ENCODE data around the gene TBPL2.
"Not testable (repeated sequence)": the region's sequence is repeated elsewhere in the genome, so short reads cannot be mapped to it uniquely, and the experiment has no call there.

The TBPL2 gene

DNA sequence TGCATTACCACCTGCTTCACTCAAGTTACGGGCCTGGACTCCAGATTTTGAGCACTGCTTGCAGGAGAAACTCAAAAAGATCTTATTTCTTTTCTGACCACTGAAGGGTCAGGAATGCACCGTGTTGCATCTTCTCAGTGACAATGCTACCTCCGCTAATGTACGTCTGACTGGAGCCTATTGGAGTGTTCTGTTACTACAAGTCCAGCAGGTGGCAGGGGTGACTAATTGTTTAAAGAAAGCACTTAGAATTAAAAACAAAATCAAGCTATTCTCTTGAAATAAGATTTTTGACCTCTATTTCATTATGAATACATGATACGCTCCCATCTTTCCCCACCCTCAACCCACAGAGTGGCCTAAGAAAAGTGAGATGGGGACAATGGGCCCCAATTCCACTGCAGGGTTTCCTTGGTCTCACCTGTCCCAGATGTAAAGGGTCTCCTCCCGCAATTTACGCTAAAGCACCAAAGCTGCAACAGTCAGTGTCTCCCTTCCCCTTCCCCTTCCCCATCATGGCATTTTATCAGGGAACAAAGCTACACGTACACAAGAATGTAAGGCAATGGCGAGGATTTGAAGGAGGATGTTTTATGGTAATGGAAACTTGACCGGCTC is 2.2 kb downstream of the TBPL2 start:
- DNase-seq: no peak

DNA sequence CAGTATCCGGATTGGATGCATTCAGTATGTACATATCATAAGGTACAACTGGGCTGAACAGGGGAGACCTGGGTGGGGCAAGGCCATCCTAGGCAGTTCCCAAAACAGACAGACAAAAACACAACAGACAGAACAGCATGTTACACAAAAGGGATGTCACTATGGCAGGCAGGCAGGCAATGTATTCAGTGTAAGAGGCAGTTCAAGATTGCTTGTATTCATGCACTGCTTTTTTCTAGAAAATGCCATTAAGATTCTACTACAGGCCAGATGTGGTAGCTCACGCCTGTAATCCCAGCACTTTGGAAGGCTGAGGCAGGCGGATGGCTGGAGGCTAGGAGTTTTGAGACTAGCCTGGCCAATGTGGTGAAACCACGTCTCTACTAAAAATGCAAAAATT is 3.5 kb downstream of the TBPL2 start:
- no peak for DNase-seq

DNA sequence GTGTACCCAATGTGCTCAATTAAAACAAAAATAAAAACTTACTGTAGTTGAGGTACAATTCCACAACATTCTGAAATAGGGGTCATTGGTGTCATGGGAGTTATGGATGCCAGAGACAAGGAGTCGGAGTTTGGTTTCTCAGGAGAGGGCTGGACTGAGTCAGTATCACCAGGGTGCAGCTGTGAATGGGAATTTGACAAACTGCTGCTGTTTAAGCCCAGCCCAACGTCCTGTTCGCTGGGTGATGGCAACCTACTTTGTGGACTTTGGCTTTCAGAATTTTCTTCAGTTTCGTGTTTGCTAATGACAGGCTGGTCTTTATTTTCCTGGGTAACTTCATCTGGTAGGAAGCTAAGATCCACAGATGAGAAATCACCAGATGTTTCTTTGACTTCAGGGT is 3.9 kb downstream of the TBPL2 start:
- DNase-seq: no peak

DNA sequence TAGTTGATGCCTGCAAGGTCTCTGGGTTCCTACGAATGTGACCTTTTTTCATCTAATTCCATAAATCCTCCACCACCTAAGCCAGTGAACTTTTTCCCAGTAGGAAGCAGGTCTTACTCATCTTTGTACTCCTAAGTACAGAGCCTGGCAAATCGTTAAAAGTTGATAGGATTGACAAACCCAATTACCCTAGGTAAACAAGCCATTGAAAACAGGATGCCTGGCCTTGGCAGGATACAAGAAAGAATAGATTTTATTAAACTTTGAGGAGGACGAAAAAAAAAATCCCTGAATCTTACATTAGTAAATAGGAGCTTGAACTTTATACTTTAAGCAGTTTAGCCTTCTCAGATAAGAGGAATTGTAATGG is 5.6 kb downstream of the TBPL2 start:
- DNase-seq: no peak

DNA sequence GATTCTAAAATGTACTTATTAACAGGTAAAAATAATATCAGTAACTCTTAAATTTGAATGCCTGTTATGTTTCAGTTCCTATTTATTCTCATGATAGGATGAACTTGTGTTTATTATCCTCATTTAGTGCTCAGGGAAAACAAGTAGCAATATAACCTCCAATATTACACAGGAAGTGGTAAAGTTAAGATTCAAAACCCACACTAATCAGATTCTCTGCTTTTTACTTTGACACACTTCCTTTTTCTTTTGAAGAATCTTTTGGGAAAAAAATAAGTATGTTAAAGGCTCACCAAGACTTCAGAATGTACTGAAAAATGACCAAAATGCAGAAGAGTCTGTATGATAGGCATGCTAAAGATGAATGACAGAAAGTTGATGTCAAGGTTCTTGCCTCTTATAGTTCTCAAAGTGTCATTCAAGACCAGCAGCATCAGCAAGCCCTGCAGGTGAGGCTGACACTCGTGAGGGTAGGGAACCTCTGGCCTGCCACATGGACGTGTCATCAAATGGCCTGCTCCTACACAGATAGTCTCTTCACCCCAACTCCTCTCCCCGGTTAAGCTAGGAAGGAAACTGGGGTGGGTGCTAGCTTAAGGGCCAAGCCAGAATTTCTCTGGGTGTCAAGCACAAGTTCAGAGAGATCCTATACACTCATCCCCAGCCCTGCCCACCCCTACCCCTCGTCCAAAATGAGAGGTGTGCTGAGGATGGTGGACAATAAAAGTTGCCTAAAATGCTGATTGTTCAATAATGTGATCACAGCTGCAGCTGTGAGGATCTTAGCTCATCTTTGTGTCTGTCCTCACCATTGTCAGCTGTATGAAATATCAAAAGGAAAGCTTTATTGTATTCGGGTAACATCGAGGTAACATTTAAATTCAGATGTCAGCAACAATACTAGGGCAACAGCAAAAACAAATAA is 6.3 kb downstream of the TBPL2 start:
- no peak for DNase-seq

DNA sequence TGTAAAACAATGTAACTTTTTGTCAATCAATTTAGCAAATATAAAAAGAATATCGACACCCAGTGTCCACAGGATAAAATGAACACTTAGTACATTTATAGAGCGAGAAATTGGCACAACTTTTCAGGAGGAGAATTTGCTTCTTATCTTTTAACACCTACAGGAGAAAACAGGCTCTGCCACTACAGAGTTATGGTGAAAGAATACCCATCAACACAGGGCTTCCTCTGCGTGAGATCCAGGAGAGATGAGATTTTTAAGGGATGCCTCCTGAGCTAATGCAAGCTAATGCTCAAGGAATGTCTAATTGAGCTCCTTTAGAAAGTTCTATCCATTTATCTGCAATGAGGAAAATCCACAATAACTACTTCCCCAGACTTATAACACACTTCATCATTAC is 7.8 kb downstream of the TBPL2 start:
- no peak for DNase-seq

DNA sequence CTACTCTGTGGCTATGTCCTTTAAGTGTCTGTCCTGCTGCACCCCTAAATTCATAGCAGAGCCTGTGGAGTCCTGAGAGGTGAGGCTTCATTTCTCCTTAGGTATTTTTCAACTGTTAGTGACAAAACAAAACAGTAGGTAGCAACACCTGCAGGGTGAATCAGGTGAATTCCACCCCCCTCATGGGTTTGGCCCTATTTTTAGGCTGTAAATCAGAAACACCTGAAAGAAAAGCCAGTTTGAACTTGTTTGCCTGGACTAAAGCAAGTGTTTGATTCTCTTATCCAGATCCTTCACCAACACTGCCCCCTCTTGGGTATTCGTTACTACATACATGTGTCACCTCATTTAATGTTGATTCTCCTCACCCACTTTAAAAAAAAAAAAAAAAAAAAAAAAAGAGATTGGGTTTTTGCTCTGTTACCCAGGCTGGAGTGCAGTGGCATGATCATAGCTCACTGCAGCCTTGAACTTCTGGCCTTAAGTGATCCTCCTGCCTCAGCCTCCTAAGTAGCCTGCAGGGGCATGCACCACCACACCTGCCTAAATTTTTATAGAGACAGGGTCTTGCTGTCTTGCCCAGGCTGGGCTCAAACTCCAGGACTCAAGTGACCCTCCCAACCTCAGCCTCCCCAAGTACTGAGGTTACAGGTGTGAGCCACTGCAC is 10.3 kb downstream of the TBPL2 start:
- DNase-seq: peak in 1 of 2 experiments; percentile 37

DNA sequence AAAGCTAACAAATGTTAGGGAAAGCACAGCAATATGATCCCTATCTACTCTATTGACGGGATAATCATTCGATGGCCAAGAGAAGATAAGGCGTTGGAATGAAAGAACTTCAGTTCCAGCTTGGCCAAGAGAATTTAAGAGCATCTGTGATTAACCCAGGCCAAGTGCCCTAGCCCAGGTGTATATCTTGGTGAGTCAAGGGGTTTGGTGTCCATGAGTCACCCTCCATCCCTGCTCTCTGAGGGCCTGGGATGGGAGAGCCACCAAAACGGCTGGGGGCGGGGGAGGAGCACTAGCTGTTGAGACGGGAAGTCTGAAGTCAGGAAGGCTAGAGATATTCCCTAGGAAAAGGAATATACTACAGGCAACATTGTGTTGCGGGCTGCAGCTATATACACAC is 13.0 kb downstream of the TBPL2 start:
- no peak for DNase-seq

DNA sequence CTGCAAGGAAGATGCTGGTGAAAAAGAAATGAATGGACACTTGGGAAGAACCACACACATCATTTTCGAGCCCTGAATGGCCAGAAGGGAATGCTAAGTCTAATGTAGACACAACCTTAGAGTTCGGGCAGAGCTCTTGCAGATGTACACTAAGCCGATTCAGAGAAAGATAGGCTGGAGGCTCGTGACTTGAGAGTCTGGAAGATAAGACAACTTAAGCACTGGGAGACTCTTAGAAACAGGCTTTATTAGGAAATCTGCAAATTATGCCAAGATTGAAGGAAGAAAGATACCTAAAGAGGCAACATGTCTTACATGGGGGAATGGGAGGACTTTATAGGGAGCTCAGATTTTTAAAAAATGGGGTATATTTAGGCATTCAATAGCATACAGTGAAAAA is 13.5 kb downstream of the TBPL2 start:
- DNase-seq: no peak

DNA sequence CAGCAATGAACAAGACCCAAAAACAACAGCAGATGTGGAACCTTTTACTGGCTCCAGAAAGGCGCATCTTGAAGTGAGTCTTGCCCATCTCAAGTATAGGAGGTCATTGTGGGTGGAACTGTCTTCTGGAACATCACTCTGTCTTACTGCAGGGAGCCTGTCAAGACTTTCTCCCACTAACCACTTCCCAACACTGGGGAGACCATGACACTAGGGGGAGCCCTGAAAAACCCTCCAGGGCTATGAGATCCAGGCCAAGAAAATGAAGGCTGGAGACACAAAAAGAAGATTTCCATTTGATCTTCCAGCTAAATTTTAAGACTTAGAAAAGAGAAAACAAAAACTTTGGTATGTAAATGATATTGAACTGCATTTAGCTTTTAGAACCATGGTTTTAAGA is 15.3 kb downstream of the TBPL2 start:
- DNase-seq: no peak

DNA sequence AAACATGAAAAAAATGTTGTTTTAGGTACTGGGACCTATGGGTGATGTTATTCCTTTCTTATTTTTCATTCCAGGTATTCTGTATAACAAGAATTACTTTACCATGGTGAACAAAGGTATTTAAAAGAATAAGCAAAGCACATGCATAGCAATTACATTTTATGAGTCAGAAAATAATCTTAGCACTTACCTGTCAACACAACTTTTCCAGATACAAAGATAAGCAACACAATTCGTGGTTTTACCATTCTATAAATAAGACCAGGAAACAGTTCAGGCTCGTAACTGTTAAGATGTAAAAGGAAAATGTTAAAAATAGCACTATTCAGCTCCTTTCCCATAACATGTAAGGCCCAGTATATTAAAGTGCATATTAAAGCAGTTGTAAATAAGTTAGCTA is 16.4 kb downstream of the TBPL2 start:
- DNase-seq: no peak

DNA sequence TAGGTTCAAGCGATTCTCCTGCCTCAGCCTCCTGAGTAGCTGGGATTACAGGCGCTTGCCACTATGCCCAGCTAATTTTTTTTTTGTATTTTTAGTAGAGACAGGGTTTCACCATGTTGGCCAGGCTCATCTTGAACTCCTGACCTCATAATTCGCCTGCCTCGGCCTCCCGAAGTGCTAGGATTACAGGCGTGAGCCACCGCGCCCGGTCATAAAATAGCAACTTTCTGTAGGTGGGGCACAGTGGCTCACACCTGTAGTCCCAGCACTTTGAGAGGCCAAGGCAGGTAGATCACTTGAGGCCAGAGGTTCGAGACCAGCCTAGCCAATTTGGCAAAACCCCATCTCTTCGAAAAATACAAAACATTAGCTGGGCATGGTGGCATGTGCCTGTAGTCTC is 18.1 kb downstream of the TBPL2 start:
- not testable (repeated sequence) for DNase-seq

DNA sequence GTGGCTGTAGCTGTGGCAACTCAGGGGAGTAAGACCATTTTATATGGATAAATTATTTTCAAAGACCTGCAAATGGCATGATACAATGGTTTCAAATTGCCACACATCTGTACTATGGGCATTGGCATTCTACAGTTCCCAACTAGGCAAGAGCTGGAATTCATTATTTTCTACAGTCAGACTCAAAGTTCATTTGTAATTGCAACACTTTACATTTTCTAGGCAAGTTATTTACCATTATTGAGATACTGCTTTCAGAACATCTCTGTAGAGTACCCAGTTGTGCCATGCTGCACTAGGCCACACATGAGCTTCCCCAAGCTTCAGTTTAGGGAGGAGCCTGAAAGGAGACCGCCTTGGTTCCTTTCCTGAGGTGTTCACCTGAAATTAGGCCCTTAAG is 20.8 kb downstream of the TBPL2 start:
- no peak for DNase-seq

DNA sequence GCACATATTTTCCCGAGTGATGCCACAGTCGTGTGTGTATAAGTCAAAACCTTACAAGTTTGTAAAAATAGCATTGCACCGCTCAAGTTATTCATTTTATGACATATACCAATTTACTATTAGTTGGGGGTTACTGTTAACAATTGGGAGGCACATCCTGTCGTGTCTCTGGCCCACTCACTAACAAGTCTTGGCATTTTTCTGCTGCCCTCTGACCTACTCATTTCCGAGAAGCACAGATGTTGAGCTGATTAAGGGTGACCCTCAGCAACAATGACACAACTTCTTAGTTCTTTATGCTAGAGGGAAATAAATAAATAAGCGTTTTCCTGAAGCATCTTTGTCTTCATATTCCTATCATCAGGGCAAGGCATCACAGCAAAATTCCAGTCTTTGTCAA is 22.0 kb downstream of the TBPL2 start:
- DNase-seq: no peak

DNA sequence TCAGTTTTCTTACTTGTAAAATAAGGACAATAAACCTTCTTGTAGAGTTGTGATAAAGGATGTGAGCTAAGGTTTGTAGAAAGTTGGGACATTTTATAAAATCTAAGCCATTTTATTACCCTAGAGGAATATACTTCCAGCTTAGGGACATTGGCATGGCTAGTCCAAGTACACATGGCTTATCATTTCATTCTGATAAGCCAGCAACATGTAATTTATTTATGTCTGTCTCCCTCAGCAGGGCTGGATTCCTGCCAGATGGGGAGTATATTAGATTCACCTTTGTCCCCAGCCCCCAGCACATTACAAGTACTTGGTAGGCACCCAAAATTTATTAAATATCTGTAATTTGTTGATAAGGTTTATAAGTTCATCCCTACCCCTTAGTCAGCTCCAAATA is 22.5 kb downstream of the TBPL2 start:
- no peak for DNase-seq

DNA sequence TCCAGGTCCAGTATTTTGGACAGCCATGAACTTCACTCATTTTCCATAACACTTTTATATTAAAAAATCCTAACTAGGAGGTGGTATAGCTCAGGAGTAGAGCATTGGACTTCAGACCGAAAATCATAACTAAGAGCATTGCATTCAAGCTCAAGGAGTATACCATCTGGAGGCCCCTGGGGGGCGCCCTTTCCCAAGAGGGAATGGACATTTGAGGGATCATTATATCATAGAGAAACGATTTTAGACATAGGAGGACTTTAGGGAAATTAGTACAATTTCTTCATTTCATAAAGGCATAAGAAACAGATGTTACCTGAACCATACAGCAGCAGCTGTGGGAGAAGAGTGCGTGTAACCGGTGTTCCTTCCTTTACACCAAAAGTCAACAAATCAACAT is 23.6 kb downstream of the TBPL2 start:
- DNase-seq: no peak

DNA sequence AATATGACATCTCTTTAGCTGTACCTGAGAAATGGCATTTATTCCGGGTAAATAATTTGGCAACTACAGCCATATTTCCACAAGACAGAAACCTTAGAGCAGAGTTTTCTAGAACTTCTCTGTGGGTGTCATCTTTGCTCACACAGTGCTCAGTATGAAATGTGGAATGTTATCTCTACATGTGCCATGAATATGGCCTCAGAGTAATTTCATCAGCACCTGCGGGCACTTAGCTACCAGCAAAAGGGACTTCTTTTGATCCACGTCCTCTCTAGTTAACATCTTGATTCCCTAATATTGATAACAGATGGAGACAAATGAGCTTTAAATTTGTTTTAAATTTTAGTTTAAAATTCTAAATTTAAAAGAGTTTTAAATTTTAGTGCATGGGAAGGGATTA is 25.9 kb downstream of the TBPL2 start:
- DNase-seq: no peak

DNA sequence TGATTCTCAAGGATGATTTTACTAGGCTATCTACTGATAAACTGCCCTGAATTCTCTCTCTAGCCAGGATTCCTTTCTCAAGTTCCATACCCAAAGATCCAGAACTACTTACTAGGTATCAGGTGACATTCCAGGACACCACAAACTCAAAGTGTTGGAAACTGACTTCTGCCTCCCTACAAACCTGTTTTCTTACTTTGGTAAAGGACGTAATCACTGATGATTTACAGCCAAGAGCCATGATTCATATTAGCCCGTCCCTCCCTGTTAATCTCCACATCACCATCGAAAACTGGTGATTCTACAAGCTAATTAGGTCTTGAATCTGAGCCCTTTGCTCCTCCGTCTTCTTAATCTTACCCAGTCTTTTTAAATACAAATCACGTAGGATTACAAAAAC is 27.7 kb downstream of the TBPL2 start:
- DNase-seq: no peak

DNA sequence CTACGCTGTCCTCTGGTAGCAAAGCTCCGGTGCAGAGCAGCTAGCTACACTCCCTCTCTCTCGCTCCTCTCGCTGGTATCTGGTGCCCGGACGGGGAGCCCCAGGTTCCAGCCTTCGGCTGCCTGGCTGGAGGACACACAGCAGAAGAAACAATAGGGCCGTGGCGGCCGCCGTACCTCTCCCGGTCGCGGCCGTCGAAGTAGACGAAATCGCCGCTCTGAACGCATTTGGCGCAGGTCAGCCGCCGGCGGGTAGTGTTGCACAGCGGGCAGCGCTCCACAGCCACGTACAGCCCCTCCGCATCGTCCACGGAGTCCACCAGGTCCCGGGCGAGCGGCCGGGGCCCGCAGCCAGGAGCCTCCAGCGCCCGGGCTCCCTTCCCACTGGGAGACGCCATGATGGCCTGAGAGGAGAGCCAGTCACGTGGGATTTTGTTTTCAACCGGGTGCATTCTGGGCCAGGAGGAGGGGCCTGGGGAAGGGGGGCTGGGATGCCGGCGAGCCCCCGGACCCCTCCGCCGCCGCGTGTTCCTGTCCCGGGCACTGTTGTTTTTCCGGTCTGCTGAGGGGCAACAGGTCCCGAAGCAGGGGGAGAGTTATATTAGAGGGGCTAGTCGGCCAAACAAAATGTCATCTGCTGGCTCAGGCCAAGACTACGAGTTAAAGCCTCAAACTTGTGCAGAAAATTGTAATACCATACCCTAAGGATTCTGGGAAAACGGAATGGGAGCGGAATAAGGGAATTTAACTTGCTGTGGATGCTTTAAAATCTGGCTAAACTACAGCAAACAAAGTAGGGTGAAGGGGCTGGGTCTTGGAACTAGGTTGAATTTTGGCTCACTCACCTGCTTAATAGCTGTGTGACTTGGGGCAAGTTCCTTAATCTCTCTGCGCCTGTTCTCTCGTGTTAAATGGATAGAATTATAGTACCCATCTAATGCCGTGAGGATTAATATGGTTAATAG is 28.7 kb downstream of the TBPL2 start, which contains the start of gene ATG14:
Gene ATG14 (minus strand): TSS at position 405 of the 964 bp plus-strand sequence. CDS start 8 bp downstream, at position 397.
- DNase-seq: peak; percentile 67 to 69

DNA sequence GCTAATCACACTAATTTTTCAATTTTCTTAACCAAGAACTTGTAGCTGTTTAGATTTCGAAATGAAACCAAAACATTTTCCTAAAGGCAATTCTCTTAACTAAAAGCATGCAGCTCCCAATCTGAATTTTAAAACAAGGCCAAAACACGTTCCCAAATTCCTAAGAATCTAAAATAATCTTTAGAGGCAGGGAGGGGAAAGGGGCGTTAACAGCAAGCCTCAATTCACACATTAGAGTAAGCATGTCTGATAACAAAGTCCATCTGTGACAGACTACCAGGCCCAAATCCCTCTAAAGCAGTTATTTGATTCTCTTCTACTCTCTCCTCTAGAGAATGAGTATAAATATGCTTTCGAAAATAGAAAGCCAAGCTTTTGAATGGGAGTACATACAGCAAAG is 29.5 kb downstream of the TBPL2 start:
- no peak for DNase-seq

DNA sequence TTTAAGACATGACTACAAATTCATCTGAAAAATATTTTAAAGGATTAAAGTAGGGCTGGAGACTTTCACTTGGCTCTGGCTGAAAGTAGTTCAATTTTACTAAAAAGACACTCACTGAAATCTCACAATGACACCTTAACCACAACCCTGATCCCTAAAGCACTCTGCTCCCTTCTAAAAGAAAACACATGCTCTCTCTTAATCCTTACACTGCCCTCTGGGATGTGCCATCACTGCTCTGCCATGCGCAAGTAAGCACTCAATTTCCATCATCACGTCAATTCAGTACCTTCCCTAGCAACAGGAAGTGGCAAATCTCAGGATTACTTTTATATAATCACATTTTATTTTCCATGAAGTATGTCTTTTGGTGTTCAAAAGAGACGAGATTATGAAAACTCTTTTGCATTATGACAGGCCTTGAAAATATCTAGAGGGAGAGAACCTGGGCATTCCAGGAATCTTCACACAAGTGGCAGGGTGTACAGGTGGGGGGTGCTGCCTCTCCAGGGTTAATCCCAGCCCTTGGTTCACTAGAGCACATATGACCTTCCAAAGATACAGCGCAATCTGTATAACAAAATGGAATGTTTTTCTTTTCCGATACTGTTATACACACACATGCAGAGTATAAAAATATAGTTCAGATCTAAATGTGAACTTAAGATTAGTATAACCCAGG is 36.1 kb downstream of the TBPL2 start:
- no peak for DNase-seq

DNA sequence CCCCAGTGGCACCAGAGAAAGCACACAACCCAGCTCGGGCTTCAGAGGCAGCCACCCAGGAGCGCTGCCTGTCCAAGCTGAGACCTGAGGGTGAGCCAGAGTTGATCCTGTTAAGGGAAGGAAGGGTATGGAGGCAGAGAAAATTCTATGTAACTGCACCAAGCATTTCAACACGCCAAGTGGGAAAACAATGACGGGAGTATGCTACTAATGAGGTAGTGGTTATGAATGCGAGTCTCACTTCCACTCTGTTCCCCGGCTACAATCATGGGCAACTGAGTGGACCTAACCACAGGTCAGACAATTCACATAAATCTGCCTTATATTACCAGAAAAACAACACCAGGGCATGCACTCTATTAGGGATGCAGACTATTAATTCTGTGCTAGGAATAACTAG is 38.7 kb downstream of the TBPL2 start:
- no peak for DNase-seq

All from stimulated activated CD4-positive, alpha-beta T cell treated with anti-CD3 and anti-CD28 coated beads, Interleukin-4, amount 100 ng/mL, for 4 hours (primary cell).